HG03378 (cell line): ENCODE measurements around the gene OR4F6.

ENCODE experiments used
- ATAC-seq: cut with Tn5 transposase; IDR thresholded peaks from one replicate; pipeline ENCODE4 v1.9.1; 2021; ENCODE audit warnings: mild to moderate bottlenecking, moderate library complexity; ENCODE audit not compliant: unreplicated experiment

Gene OR4F6

DNA sequence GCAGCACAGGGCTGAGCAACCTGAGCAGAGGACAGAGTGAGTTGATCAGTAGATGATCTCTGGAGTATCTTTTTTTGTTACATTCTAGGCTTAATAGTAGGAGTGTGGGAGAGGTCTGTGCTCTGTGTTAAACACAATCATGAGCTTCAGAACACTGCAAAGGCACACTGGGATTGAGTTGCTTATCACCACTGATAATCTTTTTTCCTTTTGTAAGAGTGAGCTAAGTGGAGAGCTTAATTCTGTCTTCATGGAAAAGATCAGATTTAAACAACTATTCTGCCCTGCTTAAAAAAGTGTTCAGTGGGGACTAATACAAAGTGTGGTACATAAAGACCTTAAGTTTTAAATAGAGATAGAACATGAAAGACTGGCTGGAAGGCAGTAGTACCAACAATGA, 1.1 kb downstream of the OR4F6 start:
- ATAC-seq: no peak

DNA sequence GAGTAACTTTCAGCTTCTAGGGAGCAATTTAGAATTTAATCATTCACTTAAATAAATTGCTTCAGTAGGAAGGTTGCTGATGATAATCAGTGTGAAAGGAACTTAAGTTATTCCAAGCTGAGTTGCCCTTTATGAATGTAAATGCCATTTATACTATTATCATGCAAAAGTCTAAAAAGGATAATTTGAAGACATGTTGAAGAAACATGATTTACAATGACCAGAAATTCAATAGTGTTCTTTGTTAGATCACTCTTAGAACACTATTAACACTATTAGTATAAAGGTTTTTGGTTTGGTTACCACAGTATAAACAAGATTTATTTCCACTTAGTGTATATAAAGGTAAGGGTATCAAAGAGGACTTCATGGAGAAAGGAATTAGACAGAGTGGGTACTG, 1.6 kb downstream of the OR4F6 start:
- no peak for ATAC-seq

DNA sequence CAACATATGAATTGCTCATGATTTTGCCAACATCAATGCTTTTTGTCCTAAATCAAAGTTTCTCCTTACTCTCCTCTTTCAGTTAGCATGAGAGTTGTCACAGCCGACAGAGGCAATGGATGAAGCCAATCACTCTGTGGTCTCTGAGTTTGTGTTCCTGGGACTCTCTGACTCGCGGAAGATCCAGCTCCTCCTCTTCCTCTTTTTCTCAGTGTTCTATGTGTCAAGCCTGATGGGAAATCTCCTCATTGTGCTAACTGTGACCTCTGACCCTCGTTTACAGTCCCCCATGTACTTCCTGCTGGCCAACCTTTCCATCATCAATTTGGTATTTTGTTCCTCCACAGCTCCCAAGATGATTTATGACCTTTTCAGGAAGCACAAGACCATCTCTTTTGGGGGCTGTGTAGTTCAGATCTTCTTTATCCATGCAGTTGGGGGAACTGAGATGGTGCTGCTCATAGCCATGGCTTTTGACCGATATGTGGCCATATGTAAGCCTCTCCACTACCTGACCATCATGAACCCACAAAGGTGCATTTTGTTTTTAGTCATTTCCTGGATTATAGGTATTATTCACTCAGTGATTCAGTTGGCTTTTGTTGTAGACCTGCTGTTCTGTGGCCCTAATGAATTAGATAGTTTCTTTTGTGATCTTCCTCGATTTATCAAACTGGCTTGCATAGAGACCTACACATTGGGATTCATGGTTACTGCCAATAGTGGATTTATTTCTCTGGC, 2.5 kb downstream of the OR4F6 start:
- no peak for ATAC-seq

DNA sequence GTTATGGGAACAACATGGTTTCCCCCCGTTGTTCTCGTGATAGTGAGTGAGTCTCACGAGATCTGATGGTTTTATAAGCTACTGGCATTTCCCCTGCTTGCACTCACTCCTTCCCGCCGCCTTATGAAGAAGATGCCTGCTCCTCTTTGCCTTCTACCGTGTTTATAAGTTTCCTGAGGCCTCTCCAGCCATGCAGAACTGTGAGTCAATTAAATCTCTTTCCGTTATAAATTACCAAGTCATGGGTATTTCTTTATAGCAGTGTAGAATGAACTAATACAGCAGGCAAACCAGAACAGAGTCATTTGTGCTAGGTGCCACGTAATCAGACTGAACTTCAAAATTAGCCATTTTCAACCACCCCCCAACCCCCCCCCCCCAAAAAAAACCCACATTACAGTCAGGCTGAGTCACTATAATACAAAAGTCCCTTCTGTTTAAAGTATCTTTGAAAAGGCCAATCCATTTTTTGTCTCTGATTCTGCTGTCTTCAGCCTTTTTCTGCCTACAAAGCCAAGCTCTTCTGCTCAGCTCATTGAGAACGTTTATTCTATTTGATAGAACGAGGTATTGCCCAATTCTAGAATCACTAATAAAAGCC, 4.1 kb downstream of the OR4F6 start:
- ATAC-seq: no peak

DNA sequence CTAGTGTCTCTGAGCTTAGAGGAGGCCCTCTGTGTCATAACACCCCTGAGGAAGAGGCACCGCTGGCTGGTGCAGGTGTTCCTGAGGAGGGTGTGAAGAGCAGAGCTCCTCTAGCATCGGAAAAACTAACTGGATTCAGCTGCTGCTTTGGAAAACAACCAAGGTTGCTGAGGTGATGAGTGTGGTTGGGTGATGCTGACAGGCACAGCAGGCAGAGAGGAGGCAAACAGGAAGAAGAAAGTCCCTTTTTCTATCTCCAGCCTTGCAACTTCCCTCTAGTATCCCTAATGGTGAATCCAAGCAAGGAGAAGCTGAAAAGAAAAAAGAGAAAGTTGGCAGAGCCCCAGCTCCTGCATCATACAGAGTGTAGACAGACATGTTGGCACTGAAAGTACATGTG, 4.9 kb downstream of the OR4F6 start:
- ATAC-seq: no peak

DNA sequence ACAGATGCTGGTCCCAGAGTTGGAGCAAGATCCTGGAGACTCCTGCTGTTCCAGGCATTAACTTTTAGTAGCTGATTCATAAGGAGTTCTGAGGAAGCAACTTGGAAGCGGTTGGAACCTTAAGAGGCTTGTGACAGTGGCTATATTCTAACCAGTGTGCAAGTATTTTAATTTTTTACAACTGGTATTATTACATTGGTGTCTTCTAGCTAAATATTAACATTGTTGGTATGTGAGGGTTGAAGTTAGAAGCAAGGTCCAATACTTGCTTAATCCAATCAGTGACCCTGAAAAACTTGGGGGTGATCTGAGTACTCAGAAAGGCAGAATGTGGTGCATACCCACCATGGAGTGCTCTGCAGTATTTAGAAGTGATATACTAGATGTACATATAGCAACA, 7.1 kb downstream of the OR4F6 start:
- no peak for ATAC-seq

DNA sequence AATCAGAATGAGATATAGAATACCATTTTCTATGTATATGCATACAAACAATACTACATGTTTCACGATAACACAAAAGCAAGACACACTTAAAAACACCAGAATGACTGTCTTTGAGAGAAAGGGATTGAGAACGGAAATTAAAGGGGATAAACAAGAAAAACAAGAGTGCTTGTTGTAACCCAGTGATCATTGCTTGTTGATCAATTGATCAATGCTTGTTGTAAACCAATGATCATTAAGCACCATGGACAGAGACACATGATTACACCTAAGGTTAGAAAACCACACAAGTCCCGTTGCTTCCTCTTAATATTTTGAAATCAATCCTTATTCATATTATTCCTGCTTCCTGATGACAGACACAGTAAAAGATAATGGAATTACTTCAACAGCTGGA, 7.6 kb downstream of the OR4F6 start:
- ATAC-seq: no peak

DNA sequence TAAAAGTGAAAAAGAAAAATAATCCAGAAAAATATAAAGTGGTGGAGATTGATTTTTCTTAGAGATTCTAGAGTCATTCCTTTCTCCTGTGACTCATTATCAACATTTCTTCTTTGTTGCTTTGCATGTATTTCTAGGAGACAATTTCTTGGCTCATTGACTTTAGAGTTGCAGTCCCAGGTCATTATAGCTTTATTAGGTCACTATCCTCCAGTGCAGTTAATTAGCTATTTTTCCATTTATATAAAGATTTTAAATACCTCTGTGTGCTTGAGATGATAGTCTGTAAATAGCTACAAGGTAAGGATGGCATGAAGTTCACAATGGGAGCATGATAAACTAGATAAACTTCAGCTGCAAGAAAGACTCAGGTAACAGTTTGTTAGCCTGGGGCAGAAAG, 8.6 kb downstream of the OR4F6 start, which contains the start of gene OR4F15:
Gene OR4F15 (plus strand): TSS at position 301 of the 400 bp plus-strand sequence. CDS start 5,985 bp downstream, outside the sequence.
- ATAC-seq: no peak

DNA sequence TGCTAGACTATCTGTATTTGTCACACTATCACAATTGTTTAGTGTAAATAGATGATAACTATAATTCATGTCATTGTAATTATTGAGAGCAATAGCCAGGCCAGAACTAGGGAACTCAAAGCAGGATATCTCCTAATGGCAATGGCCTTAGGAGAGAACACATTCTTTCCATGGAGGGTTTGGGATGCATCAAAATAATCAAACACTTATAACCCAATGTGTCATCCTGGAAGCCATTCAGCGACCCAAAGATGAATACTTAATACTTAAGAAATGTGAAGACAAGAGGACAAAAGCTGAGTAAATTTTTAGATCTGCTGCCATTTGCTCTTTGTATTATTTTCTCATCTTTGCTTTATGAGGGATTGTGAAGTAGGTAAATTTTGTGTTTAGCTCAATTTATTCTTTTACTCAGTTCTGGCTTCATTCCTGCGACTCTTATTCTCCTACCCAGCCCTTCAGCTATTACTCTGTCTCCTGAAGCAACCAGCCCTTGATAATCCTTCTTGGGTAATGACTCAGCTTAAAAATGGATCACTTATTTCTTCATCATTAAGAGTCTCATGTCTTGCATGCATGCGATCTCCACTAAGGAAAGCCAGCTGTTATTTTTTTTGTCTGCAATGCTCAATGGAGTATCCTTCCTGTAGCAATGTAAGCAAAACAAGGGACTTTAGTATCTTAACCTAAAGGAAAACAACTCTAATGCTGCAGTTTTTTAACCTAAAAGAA, 10.7 kb downstream of the OR4F6 start:
- no peak for ATAC-seq

DNA sequence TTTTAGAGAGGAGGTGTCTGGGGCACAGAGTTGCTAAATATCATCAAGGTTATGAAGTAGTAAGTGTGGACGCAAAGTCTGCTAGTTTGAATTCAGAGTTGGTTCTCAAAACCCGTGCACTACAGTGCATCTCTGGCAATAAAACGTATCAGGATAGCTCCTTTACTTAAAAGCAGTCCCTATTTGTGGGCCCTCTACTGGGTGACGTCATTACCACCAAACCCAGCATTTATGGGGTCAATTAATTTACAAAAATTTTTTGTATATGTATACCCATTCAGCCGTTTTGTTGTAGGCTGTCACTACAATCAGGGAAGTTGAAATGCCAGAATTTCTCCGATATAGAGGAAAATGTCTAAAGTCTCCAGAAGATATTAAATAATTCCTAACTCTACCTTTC, 17.5 kb downstream of the OR4F6 start:
- ATAC-seq: no peak

DNA sequence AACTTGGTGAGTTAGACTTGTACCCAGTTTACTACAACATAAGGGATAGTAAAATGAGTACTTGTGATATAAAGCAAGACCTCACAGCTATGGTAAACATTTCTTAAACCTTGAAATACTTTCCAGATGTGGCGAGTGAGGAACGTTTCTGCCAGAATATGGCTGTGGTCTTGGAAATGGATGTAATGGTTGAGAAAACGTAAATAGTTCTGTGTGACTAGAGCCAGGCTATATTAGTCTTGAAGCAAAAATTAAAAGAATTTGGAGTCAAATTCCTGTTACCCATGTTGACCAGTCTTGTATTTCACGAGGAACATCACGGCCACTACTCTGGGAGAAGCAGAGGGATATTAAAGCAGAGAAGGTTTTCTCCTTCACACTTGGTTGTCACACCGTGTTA, 23.9 kb downstream of the OR4F6 start:
- no peak for ATAC-seq

DNA sequence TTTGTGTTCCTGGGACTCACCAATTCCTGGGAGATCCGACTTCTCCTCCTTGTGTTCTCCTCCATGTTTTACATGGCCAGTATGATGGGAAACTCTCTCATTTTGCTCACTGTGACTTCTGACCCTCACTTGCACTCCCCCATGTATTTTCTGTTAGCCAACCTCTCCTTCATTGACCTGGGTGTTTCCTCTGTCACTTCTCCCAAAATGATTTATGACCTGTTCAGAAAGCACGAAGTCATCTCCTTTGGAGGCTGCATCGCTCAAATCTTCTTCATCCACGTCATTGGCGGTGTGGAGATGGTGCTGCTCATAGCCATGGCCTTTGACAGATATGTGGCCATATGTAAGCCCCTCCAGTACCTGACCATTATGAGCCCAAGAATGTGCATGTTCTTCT, 25.5 kb downstream of the OR4F6 start:
- no peak for ATAC-seq

DNA sequence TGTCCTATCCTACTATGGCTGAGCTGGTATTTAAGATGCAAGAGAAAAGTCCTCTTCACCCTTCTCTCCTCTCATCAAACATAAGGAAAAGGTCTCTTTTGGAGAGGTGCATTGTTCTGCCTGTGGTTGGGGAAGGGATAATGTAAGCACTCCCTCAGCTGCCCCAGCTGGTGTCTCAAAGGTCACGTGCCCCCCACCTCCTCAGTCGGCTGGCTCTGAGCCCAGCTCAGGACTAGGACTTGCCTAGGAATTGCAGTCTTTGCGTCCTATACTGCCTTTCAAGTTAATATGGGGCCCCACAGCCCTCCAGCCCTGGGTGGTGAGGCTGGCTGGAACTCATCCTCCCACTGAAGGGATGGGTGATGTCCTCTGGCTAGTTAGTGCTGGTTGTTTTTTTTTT, 38.3 kb downstream of the OR4F6 start:
- no peak for ATAC-seq

DNA sequence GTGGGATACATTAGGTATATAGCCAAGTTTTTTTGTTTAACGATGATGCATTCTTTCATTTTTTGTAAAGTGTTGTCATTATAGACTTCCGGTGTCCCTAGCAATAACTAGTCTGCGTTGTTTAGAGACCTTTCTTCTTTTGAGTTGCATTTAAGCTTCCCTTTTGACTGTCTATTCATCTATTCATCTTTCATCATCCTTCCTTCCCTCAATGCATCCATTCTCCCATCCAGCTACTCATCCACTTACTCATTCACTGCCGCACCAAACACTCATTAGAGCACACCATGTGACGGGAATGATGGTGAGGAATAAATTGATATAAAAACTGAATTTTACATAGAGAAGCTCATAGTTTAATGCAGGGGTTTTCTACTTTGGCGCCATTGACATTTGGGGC, 41.6 kb downstream of the OR4F6 start:
- no peak for ATAC-seq

DNA sequence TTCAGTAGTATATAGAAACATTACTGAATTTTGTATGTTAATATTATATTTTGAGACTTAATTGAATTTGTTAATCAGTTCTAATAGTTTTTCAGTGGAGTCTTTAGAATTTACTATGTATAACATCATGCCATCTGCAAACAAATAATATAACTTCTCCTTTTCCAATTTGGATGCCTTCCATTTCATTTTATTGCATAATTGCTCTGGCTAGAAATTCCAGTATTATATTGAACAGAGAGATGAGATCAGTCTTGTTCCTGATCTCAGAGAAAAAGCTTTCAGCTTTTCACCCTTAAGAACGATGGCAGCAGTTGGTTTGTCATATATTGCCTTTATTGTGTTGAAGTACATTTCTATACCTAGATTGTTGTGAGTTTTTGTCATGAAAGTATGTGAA, 49.0 kb downstream of the OR4F6 start:
- no peak for ATAC-seq
